ENCODE data around the gene TLCD3B. TPM values are rescaled to one million over a fixed set of nuclear protein-coding genes. Genes with fewer than 3 reads are reported as not detected.
"Not testable (repeated sequence)": the region's sequence is repeated elsewhere in the genome, so short reads cannot be mapped to it uniquely, and the experiment has no call there.

TLCD3B gene
- polyA plus RNA-seq, 2 donors = 0.04 to 0.16 TPM

DNA sequence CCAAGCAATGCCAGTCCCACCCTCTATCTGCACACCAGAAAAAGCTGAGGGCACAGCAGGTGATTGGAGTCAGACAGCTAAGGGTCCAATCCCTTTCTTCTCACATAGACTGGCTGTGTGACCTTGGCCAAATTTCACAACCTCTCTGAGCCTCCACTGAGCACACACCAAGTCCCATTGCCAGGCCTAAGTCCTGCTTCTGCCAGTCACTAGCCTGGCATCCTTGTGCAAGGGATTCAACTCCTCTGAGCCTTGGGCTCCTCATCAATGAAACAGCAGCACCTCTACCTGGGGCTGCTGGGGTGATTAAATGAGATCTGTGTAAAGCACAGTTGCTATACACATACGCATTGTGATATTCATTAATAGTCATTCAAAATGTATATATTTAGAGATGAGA is 15.5 kb upstream of the TLCD3B start:
- H3K9me3 ChIP-seq (ENCODE audit: control insufficient read depth in 2 of 2, insufficient read depth in 1 of 2, low read depth in 1 of 2, low read length in 1 of 2) = no peaks in the 10 kb centered on the region
- no peaks in the 10 kb centered on the region for H3K27me3 ChIP-seq (ENCODE audit: control insufficient read depth in 1 of 2, insufficient read depth in 2 of 2, low read length in 2 of 2)
- no peak overlapping the region for H3K27ac ChIP-seq (ENCODE audit: low read depth in 2 of 2, low read length in 1 of 2)
- H3K4me1 ChIP-seq (ENCODE audit: control insufficient read depth in 2 of 2, insufficient read depth in 2 of 2, low read length in 1 of 2) = peaks cover 0 to 3% of the 10 kb centered on the region in 2 donors
- 91 to 100% methylated on average over 1 of the region's 1 CpG for WGBS, 2 donors
- H3K4me3 ChIP-seq (ENCODE audit: low read depth in 1 of 2, low read length in 2 of 2) = no peak overlapping the region
- no peaks in the 10 kb centered on the region for H3K36me3 ChIP-seq (ENCODE audit: control insufficient read depth in 2 of 2, insufficient read depth in 2 of 2, low read length in 1 of 2)

DNA sequence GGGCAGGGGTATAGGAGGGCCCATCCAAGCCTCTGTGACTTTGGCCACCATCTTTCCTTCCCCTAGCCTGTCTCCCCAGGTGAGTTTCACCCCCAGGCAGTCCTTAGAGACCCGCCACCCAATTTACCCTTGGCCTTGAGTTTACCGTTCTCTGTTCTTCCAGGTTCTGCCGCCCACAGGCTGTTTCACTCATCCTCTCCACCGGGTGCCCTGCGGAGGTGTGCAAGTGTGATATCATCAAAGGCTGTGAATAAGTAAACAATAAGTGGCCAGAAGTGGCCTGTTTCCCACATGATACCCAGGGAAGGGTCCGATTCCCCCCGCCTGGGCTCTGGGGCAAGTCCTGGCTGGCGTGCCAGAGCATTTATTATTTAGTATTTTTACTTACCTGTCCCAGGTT is 15.1 kb upstream of the TLCD3B start:
- H3K4me3 ChIP-seq (ENCODE audit: low read depth in 1 of 2, low read length in 2 of 2) = no peak overlapping the region
- H3K27me3 ChIP-seq (ENCODE audit: control insufficient read depth in 1 of 2, insufficient read depth in 2 of 2, low read length in 2 of 2) = no peaks in the 10 kb centered on the region
- 52% methylated on average over 8 of the region's 8 CpGs for WGBS, 2 donors
- H3K9me3 ChIP-seq (ENCODE audit: control insufficient read depth in 2 of 2, insufficient read depth in 1 of 2, low read depth in 1 of 2, low read length in 1 of 2) = no peaks in the 10 kb centered on the region
- no peak overlapping the region for H3K27ac ChIP-seq (ENCODE audit: low read depth in 2 of 2, low read length in 1 of 2)
- no peaks in the 10 kb centered on the region for H3K36me3 ChIP-seq (ENCODE audit: control insufficient read depth in 2 of 2, insufficient read depth in 2 of 2, low read length in 1 of 2)
- H3K4me1 ChIP-seq (ENCODE audit: control insufficient read depth in 2 of 2, insufficient read depth in 2 of 2, low read length in 1 of 2) = peaks cover 0 to 3% of the 10 kb centered on the region in 2 donors

GRCh38 chr16:30041841-30042240 is 10.8 kb upstream of the TLCD3B start:
- Histone ChIP-seq H3K4me3 (ENCODE audit: low read depth in 1 of 2, low read length in 2 of 2) (no peak overlapping the region), H3K36me3 (ENCODE audit: control insufficient read depth in 2 of 2, insufficient read depth in 2 of 2, low read length in 1 of 2) (no peaks in the 10 kb centered on the region), H3K27me3 (ENCODE audit: control insufficient read depth in 1 of 2, insufficient read depth in 2 of 2, low read length in 2 of 2) (no peaks in the 10 kb centered on the region), H3K27ac (ENCODE audit: low read depth in 2 of 2, low read length in 1 of 2) (no peak overlapping the region), H3K4me1 (ENCODE audit: control insufficient read depth in 2 of 2, insufficient read depth in 2 of 2, low read length in 1 of 2) (no peaks in the 10 kb centered on the region), H3K9me3 (ENCODE audit: control insufficient read depth in 2 of 2, insufficient read depth in 1 of 2, low read depth in 1 of 2, low read length in 1 of 2) (no peaks in the 10 kb centered on the region)
- 12 to 18% methylated on average over 5 of the region's 5 CpGs for WGBS, 2 donors

GRCh38 chr16:30040690-30041089 is 9.6 kb upstream of the TLCD3B start:
- H3K27ac ChIP-seq (ENCODE audit: low read depth in 2 of 2, low read length in 1 of 2); H3K27me3 ChIP-seq (ENCODE audit: control insufficient read depth in 1 of 2, insufficient read depth in 2 of 2, low read length in 2 of 2); H3K4me1 ChIP-seq (ENCODE audit: control insufficient read depth in 2 of 2, insufficient read depth in 2 of 2, low read length in 1 of 2); H3K4me3 ChIP-seq (ENCODE audit: low read depth in 1 of 2, low read length in 2 of 2); H3K36me3 ChIP-seq (ENCODE audit: control insufficient read depth in 2 of 2, insufficient read depth in 2 of 2, low read length in 1 of 2); H3K9me3 ChIP-seq (ENCODE audit: control insufficient read depth in 2 of 2, insufficient read depth in 1 of 2, low read depth in 1 of 2, low read length in 1 of 2): not testable (repeated sequence)
- 87 to 88% methylated on average over 5 of the region's 5 CpGs for WGBS, 2 donors

GRCh38 chr16:30040221-30040620 is 9.2 kb upstream of the TLCD3B start:
- Histone ChIP-seq H3K36me3 (ENCODE audit: control insufficient read depth in 2 of 2, insufficient read depth in 2 of 2, low read length in 1 of 2) (no peaks in the 10 kb centered on the region), H3K27ac (ENCODE audit: low read depth in 2 of 2, low read length in 1 of 2) (no peak overlapping the region), H3K27me3 (ENCODE audit: control insufficient read depth in 1 of 2, insufficient read depth in 2 of 2, low read length in 2 of 2) (no peaks in the 10 kb centered on the region), H3K4me3 (ENCODE audit: low read depth in 1 of 2, low read length in 2 of 2) (no peak overlapping the region), H3K9me3 (ENCODE audit: control insufficient read depth in 2 of 2, insufficient read depth in 1 of 2, low read depth in 1 of 2, low read length in 1 of 2) (no peaks in the 10 kb centered on the region), H3K4me1 (ENCODE audit: control insufficient read depth in 2 of 2, insufficient read depth in 2 of 2, low read length in 1 of 2) (no peaks in the 10 kb centered on the region)
- 66 to 71% methylated on average over 5 of the region's 5 CpGs for WGBS, 2 donors

DNA sequence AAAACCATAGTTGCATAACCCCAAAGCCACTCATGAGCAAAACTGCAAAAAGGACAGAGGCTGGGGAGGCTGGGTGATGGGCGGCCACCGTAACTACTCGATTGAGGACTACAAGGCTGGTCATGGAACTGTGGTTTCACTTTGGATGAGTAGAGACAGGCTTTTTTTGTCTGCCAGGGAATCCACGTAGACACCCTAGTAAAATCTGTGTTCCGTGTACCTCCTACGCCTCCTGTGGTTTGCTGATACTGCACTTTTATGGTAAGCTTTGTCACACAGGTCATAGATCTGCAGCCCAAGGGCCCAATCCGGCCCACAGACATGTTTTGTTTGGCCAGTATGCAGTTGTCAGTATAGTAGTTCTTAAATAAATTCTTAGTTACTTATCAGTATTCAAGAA is 2.2 kb upstream of the TLCD3B start:
- Histone ChIP-seq H3K27me3 (ENCODE audit: control insufficient read depth in 1 of 2, insufficient read depth in 2 of 2, low read length in 2 of 2) (peaks cover 0 to 17% of the 10 kb centered on the region in 2 donors), H3K9me3 (ENCODE audit: control insufficient read depth in 2 of 2, insufficient read depth in 1 of 2, low read depth in 1 of 2, low read length in 1 of 2) (no peaks in the 10 kb centered on the region), H3K36me3 (ENCODE audit: control insufficient read depth in 2 of 2, insufficient read depth in 2 of 2, low read length in 1 of 2) (no peaks in the 10 kb centered on the region), H3K4me3 (ENCODE audit: low read depth in 1 of 2, low read length in 2 of 2) (no peak overlapping the region), H3K4me1 (ENCODE audit: control insufficient read depth in 2 of 2, insufficient read depth in 2 of 2, low read length in 1 of 2) (peaks cover 0 to 2% of the 10 kb centered on the region in 2 donors), H3K27ac (ENCODE audit: low read depth in 2 of 2, low read length in 1 of 2) (no peak overlapping the region)
- 67 to 68% methylated on average over 7 of the region's 7 CpGs for WGBS, 2 donors

GRCh38 chr16:30032083-30032819 is 1.2 kb upstream of the TLCD3B start:
- Histone ChIP-seq H3K9me3 (ENCODE audit: control insufficient read depth in 2 of 2, insufficient read depth in 1 of 2, low read depth in 1 of 2, low read length in 1 of 2) (no peaks in the 10 kb centered on the region), H3K4me3 (ENCODE audit: low read depth in 1 of 2, low read length in 2 of 2) (no peak overlapping the region), H3K36me3 (ENCODE audit: control insufficient read depth in 2 of 2, insufficient read depth in 2 of 2, low read length in 1 of 2) (no peaks in the 10 kb centered on the region), H3K27ac (ENCODE audit: low read depth in 2 of 2, low read length in 1 of 2) (no peak overlapping the region), H3K27me3 (ENCODE audit: control insufficient read depth in 1 of 2, insufficient read depth in 2 of 2, low read length in 2 of 2) (peaks cover 0 to 17% of the 10 kb centered on the region in 2 donors), H3K4me1 (ENCODE audit: control insufficient read depth in 2 of 2, insufficient read depth in 2 of 2, low read length in 1 of 2) (peaks cover 0 to 2% of the 10 kb centered on the region in 2 donors)
- WGBS, 2 donors = 25% methylated on average over 12 of the region's 12 CpGs

- H3K9me3 ChIP-seq (ENCODE audit: control insufficient read depth in 2 of 2, insufficient read depth in 1 of 2, low read depth in 1 of 2, low read length in 1 of 2) = no peaks in the 10 kb centered on the region
- peaks cover 0 to 20% of the 10 kb centered on the region in 2 donors for H3K27me3 ChIP-seq (ENCODE audit: control insufficient read depth in 1 of 2, insufficient read depth in 2 of 2, low read length in 2 of 2)
- H3K4me3 ChIP-seq (ENCODE audit: low read depth in 1 of 2, low read length in 2 of 2) = no peak overlapping the region
- H3K4me1 ChIP-seq (ENCODE audit: control insufficient read depth in 2 of 2, insufficient read depth in 2 of 2, low read length in 1 of 2) = peaks cover 0 to 2% of the 10 kb centered on the region in 2 donors
- WGBS, 2 donors = 15 to 26% methylated on average over 11 of the region's 11 CpGs
- no peak overlapping the region for H3K27ac ChIP-seq (ENCODE audit: low read depth in 2 of 2, low read length in 1 of 2)
- H3K36me3 ChIP-seq (ENCODE audit: control insufficient read depth in 2 of 2, insufficient read depth in 2 of 2, low read length in 1 of 2) = no peaks in the 10 kb centered on the region
Observed at GRCh38 chr16:30031477-30031918, 427 bp upstream of the TLCD3B start.

DNA sequence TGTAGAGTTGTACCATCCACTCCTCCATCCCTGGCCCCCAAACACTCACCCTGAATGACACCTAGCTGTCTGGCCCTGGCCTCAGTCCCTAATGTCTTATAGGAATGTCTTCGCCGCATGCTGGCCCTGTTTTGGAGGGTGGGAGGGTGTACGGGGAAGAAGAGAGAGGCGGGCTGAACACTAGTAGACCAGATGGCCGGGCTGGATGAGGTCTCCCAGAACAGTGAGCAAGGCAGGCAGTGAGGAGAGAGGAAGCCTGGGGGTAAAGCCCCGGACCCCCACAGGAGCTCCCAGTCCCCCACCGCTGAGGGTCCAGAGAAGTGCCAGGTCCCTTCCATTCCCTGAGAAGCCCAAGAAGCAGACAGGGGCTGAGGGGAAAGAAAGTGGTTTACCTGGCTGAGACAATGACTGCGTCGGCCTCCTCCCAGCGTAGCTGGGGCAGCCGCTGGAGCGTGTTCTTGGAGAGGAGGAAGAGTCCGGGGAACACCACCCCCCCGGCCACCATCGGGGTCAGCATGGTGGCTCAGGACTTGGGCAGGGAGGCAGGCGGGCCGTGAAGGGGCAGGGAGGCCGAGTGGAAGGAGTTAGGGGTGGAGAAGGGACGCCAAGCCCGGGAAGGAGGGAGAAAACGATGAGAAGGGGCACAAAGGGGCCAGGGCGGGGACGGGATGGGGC is 923 bp downstream of the TLCD3B start:
- H3K9me3 ChIP-seq (ENCODE audit: control insufficient read depth in 2 of 2, insufficient read depth in 1 of 2, low read depth in 1 of 2, low read length in 1 of 2) = no peaks in the 10 kb centered on the region
- H3K27me3 ChIP-seq (ENCODE audit: control insufficient read depth in 1 of 2, insufficient read depth in 2 of 2, low read length in 2 of 2) = peaks cover 0 to 22% of the 10 kb centered on the region in 2 donors
- 26 to 28% methylated on average over 23 of the region's 23 CpGs for WGBS, 2 donors
- H3K4me3 ChIP-seq (ENCODE audit: low read depth in 1 of 2, low read length in 2 of 2) = no peak overlapping the region
- H3K27ac ChIP-seq (ENCODE audit: low read depth in 2 of 2, low read length in 1 of 2) = no peak overlapping the region
- no peaks in the 10 kb centered on the region for H3K36me3 ChIP-seq (ENCODE audit: control insufficient read depth in 2 of 2, insufficient read depth in 2 of 2, low read length in 1 of 2)
- H3K4me1 ChIP-seq (ENCODE audit: control insufficient read depth in 2 of 2, insufficient read depth in 2 of 2, low read length in 1 of 2) = peaks cover 0 to 2% of the 10 kb centered on the region in 2 donors

Data from esophagus (tissue), 2 donors.